ENCODE data around the gene PIKFYVE. TPM values are rescaled to one million over a fixed set of nuclear protein-coding genes. Genes with fewer than 3 reads are reported as not detected.

PIKFYVE gene
- total RNA-seq, 1 experiment from 2014 or later, result 34.8 TPM

DNA sequence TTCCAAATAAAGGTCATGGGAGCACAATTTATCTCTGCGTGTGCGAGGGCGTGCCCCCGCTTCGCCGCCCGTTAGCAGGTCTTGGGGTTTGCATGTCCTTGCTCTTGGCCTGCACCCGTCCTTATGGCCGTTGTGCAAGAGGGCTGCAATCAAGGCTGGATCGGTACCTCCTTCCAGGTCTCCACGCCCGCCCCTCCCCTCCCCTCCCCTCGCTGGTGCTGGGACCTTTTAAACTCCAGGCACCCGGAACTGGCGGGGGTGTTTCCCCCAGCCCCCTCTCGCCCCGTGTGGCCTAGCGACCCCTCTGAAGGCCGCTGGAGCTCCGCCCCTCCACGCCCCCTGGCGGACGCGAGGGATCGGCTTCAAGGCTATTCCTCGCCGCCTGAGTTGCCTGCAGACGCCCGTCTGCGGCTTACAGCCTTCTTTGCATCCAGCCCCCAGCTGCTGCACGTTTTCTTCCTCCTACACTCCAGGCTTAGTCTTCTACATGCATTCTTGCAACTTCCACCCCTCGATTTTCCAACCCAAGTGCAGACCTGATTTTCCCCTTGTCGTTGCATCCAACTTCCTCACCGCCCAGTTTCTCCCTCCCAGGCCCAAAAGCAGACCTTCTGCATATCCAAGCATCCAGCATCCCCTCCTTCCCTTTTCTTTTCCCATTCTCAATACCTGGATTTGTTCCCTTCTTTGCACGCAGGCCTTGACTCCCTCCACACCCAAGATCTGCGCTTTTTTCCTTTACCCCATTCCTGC is 11.8 kb upstream of the PIKFYVE start:
- Histone ChIP-seq H3K27ac (ENCODE audit: low read length) (peak overlapping the region; percentile 86), H3K4me3 (ENCODE audit: low read depth in 2 of 2, low read length in 2 of 2) (peak overlapping the region; percentile 100), H3K9me3 (ENCODE audit: control insufficient read depth, insufficient read depth, low read depth, low read length) (no peaks in the 10 kb centered on the region), H3K36me3 (ENCODE audit: control insufficient read depth, insufficient read depth, low read length) (peaks cover 9% of the 10 kb centered on the region), H3K4me1 (ENCODE audit: control insufficient read depth, insufficient read depth, low read length) (peaks cover 15% of the 10 kb centered on the region), H3K27me3 (ENCODE audit: control insufficient read depth, insufficient read depth, low read length) (no peaks in the 10 kb centered on the region)
- BruUV-seq (replicated peaks), result no TSS peak
- ChIA-PET POLR2A (no interaction called here), CTCF (interaction anchor here (0.7 to 2.7 kb wide), 4 partner anchors 12 to 153 kb away, joined by 5 to 24 read pairs (median 12); partner anchors contain the start of gene PIKFYVE)
- intact Hi-C loops (cut with micrococcal nuclease; ENCODE audit: unreplicated experiment), result loop anchor here (1.0 to 2.0 kb wide), 2 partner anchors 79 to 151 kb away; no protein-coding TSS in a partner anchor
- peak; percentile 58 for DNase-seq (ENCODE audit: low read depth, low spot score)
- in situ Hi-C loops (cut with HindIII; ENCODE audit: low pct_unique_long_range_greater_than_20kb, low sequenced_read_pairs), result no loop called here
- peak; percentile 85 for ATAC-seq
- TF ChIP-seq POLR2AphosphoS5 (IDR thresholded peaks at IDR 0.05; ENCODE audit: low read depth, low read length) (0 out of 2 replicates have a peak, but pooled peaks have one; percentile 12), SIN3A (IDR thresholded peaks at IDR 0.05; ENCODE audit: borderline replicate concordance, insufficient read depth, low read depth, low read length) (peak; percentile 57; the same call in 1 of the 2 replicates), TCF7L2 (IDR thresholded peaks at IDR 0.05; ENCODE audit: low read depth, low read length) (no peak)
- TF ChIP-seq, protein P1, sequence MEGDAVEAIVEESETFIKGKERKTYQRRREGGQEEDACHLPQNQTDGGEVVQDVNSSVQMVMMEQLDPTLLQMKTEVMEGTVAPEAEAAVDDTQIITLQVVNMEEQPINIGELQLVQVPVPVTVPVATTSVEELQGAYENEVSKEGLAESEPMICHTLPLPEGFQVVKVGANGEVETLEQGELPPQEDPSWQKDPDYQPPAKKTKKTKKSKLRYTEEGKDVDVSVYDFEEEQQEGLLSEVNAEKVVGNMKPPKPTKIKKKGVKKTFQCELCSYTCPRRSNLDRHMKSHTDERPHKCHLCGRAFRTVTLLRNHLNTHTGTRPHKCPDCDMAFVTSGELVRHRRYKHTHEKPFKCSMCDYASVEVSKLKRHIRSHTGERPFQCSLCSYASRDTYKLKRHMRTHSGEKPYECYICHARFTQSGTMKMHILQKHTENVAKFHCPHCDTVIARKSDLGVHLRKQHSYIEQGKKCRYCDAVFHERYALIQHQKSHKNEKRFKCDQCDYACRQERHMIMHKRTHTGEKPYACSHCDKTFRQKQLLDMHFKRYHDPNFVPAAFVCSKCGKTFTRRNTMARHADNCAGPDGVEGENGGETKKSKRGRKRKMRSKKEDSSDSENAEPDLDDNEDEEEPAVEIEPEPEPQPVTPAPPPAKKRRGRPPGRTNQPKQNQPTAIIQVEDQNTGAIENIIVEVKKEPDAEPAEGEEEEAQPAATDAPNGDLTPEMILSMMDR (IDR thresholded peaks at IDR 0.05), result peak; percentile 88
- TF ChIP-seq, protein P2, sequence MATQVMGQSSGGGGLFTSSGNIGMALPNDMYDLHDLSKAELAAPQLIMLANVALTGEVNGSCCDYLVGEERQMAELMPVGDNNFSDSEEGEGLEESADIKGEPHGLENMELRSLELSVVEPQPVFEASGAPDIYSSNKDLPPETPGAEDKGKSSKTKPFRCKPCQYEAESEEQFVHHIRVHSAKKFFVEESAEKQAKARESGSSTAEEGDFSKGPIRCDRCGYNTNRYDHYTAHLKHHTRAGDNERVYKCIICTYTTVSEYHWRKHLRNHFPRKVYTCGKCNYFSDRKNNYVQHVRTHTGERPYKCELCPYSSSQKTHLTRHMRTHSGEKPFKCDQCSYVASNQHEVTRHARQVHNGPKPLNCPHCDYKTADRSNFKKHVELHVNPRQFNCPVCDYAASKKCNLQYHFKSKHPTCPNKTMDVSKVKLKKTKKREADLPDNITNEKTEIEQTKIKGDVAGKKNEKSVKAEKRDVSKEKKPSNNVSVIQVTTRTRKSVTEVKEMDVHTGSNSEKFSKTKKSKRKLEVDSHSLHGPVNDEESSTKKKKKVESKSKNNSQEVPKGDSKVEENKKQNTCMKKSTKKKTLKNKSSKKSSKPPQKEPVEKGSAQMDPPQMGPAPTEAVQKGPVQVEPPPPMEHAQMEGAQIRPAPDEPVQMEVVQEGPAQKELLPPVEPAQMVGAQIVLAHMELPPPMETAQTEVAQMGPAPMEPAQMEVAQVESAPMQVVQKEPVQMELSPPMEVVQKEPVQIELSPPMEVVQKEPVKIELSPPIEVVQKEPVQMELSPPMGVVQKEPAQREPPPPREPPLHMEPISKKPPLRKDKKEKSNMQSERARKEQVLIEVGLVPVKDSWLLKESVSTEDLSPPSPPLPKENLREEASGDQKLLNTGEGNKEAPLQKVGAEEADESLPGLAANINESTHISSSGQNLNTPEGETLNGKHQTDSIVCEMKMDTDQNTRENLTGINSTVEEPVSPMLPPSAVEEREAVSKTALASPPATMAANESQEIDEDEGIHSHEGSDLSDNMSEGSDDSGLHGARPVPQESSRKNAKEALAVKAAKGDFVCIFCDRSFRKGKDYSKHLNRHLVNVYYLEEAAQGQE (IDR thresholded peaks at IDR 0.05; ENCODE audit: insufficient read depth in 1 of 2, low read depth in 2 of 2, low read length in 1 of 2), result no peak

DNA sequence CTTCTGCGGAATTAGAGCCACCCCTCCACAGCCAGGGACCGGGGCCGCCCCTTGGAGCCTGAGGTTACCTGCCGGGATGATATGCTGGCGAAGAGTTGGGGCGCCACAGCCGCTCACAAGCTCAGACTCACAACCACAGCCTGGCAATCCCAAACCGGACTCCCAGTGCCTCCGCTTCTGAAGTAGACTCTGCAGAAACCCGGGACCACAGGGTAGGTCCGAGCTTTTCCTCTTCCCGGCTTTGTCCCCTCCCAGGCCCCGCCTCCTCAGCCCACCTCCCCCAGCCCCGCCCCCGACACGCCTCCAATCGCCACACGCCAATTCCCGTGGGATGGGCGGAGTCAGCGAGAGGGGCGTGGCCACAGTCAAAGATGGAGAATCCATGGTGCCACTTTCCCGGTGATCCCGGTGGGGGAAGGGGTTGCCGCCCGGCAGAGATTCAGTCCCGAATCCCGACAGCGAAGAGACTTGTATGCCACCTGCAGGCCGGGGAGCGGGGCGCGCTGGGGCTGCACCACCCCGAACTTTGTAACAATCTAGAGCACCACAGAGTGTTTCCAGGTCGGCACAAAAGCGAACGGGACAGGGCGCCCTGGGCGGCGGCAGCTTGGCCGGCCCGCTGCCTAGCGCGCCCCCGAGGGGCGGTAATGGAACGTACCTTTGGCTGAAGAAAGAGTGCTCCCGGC is 11.0 kb upstream of the PIKFYVE start, which contains the start of gene IDH1:
TSS of gene IDH1 (minus strand) at position 201 of the 686 bp plus-strand sequence. CDS start 3,520 bp downstream, outside the sequence.
- TF ChIP-seq, protein P1 (IDR thresholded peaks at IDR 0.05), result peak; percentile 85
- TF ChIP-seq POLR2AphosphoS5 (IDR thresholded peaks at IDR 0.05; ENCODE audit: low read depth, low read length) (peak; percentile 59; the same call in 1 of the 2 replicates), TCF7L2 (IDR thresholded peaks at IDR 0.05; ENCODE audit: low read depth, low read length) (no peak), SIN3A (IDR thresholded peaks at IDR 0.05; ENCODE audit: borderline replicate concordance, insufficient read depth, low read depth, low read length) (peak; percentile 64; the same call in 1 of the 2 replicates)
- TF ChIP-seq, protein P2 (IDR thresholded peaks at IDR 0.05; ENCODE audit: insufficient read depth in 1 of 2, low read depth in 2 of 2, low read length in 1 of 2), result no peak
- Histone ChIP-seq H3K4me3 (ENCODE audit: low read depth in 2 of 2, low read length in 2 of 2) (peak within 1 kb of the TSS; percentile 100), H3K27ac (ENCODE audit: low read length) (peak within 1 kb of the TSS; percentile 86), H3K36me3 (ENCODE audit: control insufficient read depth, insufficient read depth, low read length) (peaks cover 5% of the 10 kb centered on the region), H3K9me3 (ENCODE audit: control insufficient read depth, insufficient read depth, low read depth, low read length) (no peaks in the 10 kb centered on the region), H3K4me1 (ENCODE audit: control insufficient read depth, insufficient read depth, low read length) (peaks cover 15% of the 10 kb centered on the region), H3K27me3 (ENCODE audit: control insufficient read depth, insufficient read depth, low read length) (no peaks in the 10 kb centered on the region)
- in situ Hi-C loops (cut with HindIII; ENCODE audit: low pct_unique_long_range_greater_than_20kb, low sequenced_read_pairs) (no loop called here), intact Hi-C loops (cut with micrococcal nuclease; ENCODE audit: unreplicated experiment) (loop anchor here (1.0 to 2.0 kb wide), 2 partner anchors 80 to 152 kb away; no protein-coding TSS in a partner anchor)
- DNase-seq (ENCODE audit: low read depth, low spot score) (peak; percentile 71), ATAC-seq (peak; percentile 89)
- CTCF ChIA-PET, result interaction anchor here (0.7 to 2.7 kb wide), 4 partner anchors 11 to 153 kb away, joined by 5 to 24 read pairs (median 12); partner anchors contain the start of gene PIKFYVE
- BruUV-seq (replicated peaks), result no TSS peak
- POLR2A ChIA-PET, result no interaction called here
